ENCODE data around the gene RNGTT. TPM values are rescaled to one million over a fixed set of nuclear protein-coding genes. Genes with fewer than 3 reads are reported as not detected.

Gene RNGTT
- total RNA-seq, 1 experiment from 2014 or later, result 15.2 TPM

DNA sequence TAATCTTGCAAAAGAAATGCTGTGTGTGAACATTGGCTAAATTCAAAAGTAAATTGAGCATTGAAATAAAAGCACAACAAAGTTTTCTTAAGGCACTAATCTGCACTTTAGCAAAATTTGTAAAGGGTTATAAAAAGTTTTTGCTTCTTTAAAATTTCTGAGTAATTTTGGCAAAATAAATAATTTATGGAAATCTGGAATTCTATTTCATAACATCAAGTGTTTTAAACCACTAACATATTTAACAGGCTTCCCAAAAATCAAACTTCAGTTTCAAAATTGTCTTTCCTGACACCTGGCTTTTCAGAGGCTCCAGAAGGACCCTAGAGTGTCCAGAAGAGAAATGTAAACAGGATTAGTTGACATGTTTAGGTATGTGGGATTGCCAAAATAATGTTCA, 4.5 kb upstream of the RNGTT start:
- ChIA-PET POLR2A (ENCODE audit: unreplicated experiment) (no interaction called here), CTCF (no interaction called here)
- 0 out of 2 replicates have a peak, but pooled peaks cover 3% of the 10 kb centered on the region for H3K4me1 ChIP-seq (replicated peaks; ENCODE audit: insufficient read depth)
- BruUV-seq (replicated peaks), result no TSS peak
- no peaks in the 10 kb centered on the region; the same call in 1 of the 2 replicates for H3K9me3 ChIP-seq (ENCODE audit: insufficient read depth, low read depth)
- no peak overlapping the region for H2AFZ ChIP-seq
- no peak overlapping the region for H3K4me2 ChIP-seq
- no peaks in the 10 kb centered on the region for H3K27me3 ChIP-seq (ENCODE audit: insufficient read depth, low read depth)
- no peaks in the 10 kb centered on the region for H3F3A ChIP-seq (ENCODE audit: insufficient read depth, low read depth)
- H3K4me3 ChIP-seq, result no peak overlapping the region
- intact Hi-C loops (cut with micrococcal nuclease; ENCODE audit: unreplicated experiment), result no loop called here
- no peak for TF ChIP-seq EZH2 (IDR thresholded peaks at IDR 0.05; ENCODE audit: low read depth)
- TF ChIP-seq, protein P1, sequence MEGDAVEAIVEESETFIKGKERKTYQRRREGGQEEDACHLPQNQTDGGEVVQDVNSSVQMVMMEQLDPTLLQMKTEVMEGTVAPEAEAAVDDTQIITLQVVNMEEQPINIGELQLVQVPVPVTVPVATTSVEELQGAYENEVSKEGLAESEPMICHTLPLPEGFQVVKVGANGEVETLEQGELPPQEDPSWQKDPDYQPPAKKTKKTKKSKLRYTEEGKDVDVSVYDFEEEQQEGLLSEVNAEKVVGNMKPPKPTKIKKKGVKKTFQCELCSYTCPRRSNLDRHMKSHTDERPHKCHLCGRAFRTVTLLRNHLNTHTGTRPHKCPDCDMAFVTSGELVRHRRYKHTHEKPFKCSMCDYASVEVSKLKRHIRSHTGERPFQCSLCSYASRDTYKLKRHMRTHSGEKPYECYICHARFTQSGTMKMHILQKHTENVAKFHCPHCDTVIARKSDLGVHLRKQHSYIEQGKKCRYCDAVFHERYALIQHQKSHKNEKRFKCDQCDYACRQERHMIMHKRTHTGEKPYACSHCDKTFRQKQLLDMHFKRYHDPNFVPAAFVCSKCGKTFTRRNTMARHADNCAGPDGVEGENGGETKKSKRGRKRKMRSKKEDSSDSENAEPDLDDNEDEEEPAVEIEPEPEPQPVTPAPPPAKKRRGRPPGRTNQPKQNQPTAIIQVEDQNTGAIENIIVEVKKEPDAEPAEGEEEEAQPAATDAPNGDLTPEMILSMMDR (conservative IDR thresholded peaks at IDR 0.05), result no peak
- H4K20me1 ChIP-seq (ENCODE audit: insufficient read depth), result no peaks in the 10 kb centered on the region
- H3K79me2 ChIP-seq (ENCODE audit: low read depth), result peaks cover 4% of the 10 kb centered on the region
- DNase-seq, result no peak
- no peak overlapping the region for H3K27ac ChIP-seq
- no peaks in the 10 kb centered on the region for H3K36me3 ChIP-seq (ENCODE audit: low read depth)
- no peaks in the 10 kb centered on the region for H3K9me2 ChIP-seq (ENCODE audit: insufficient read depth)

DNA sequence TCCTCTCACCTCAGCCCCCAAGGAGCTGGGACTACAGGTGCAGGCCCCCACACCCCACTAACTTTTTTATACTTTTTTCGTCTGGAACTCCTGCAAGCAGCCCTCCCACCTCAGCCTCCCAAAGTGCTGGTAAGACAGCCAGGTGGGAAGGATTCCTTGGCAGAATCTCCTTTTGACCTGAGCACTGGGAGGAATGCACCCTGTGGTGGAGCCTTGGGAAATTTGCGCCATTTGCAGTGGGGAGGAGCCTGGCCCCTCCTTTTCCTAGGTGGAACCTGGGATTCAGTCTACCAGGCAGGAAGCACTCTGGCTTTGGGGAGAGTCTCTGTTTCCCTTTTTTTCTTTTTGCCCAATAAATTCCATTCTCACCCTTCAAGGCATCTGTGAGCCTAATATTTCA, 2.3 kb upstream of the RNGTT start:
- Histone ChIP-seq H4K20me1 (ENCODE audit: insufficient read depth) (no peaks in the 10 kb centered on the region), H3K4me3 (no peak overlapping the region), H2AFZ (no peak overlapping the region), H3K9me3 (ENCODE audit: insufficient read depth, low read depth) (no peaks in the 10 kb centered on the region; the same call in 1 of the 2 replicates), H3K36me3 (ENCODE audit: low read depth) (no peaks in the 10 kb centered on the region), H3K27ac (no peak overlapping the region), H3K27me3 (ENCODE audit: insufficient read depth, low read depth) (no peaks in the 10 kb centered on the region), H3K4me1 (replicated peaks; ENCODE audit: insufficient read depth) (0 out of 2 replicates have a peak, but pooled peaks cover 3% of the 10 kb centered on the region), H3K9me2 (ENCODE audit: insufficient read depth) (no peaks in the 10 kb centered on the region), H3K4me2 (no peak overlapping the region), H3F3A (ENCODE audit: insufficient read depth, low read depth) (no peaks in the 10 kb centered on the region), H3K79me2 (ENCODE audit: low read depth) (peaks cover 25% of the 10 kb centered on the region)
- POLR2A ChIA-PET (ENCODE audit: unreplicated experiment), result no interaction called here
- intact Hi-C loops (cut with micrococcal nuclease; ENCODE audit: unreplicated experiment), result no loop called here
- CTCF ChIA-PET, result no interaction called here
- no TSS peak for BruUV-seq (replicated peaks)
- TF ChIP-seq EZH2 (IDR thresholded peaks at IDR 0.05; ENCODE audit: low read depth), result no peak
- TF ChIP-seq, protein P1 (conservative IDR thresholded peaks at IDR 0.05), result no peak
- no peak for DNase-seq

DNA sequence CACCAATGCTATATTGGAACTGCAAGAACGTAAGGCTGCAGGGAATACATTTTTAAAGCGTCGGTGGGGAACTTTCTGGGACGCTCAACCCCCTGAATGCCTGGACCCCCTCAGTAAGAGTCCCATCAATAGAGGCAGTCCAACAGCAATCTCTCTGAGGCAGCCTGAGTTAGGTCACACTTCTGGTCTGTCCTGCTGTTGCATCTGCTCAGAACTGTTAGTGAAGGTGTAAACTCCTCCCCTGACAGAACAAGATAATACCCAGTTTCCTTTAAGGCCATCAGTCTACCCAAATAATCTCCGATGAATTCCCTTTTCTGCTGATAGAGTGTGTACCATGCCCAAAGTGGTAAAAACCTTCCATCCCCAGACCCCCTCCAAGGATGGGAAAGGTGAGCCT, 1.1 kb upstream of the RNGTT start:
- no peak for DNase-seq
- TF ChIP-seq EZH2 (IDR thresholded peaks at IDR 0.05; ENCODE audit: low read depth), result no peak
- TF ChIP-seq, protein P1 (conservative IDR thresholded peaks at IDR 0.05), result no peak
- BruUV-seq (replicated peaks), result no TSS peak
- ChIA-PET POLR2A (ENCODE audit: unreplicated experiment) (no interaction called here), CTCF (no interaction called here)
- Histone ChIP-seq H3K27me3 (ENCODE audit: insufficient read depth, low read depth) (no peaks in the 10 kb centered on the region), H3K4me2 (peak overlapping the region; percentile 86), H3F3A (ENCODE audit: insufficient read depth, low read depth) (no peaks in the 10 kb centered on the region), H3K9me2 (ENCODE audit: insufficient read depth) (no peaks in the 10 kb centered on the region), H3K4me3 (peak overlapping the region; percentile 79), H2AFZ (peak overlapping the region; percentile 100), H3K4me1 (replicated peaks; ENCODE audit: insufficient read depth) (0 out of 2 replicates have a peak, but pooled peaks cover 3% of the 10 kb centered on the region), H3K79me2 (ENCODE audit: low read depth) (peaks cover 35% of the 10 kb centered on the region), H4K20me1 (ENCODE audit: insufficient read depth) (no peaks in the 10 kb centered on the region), H3K27ac (no peak overlapping the region), H3K9me3 (ENCODE audit: insufficient read depth, low read depth) (no peaks in the 10 kb centered on the region; the same call in 1 of the 2 replicates), H3K36me3 (ENCODE audit: low read depth) (no peaks in the 10 kb centered on the region)
- intact Hi-C loops (cut with micrococcal nuclease; ENCODE audit: unreplicated experiment), result no loop called here
